Measurements from ENCODE around the gene ZNF469.
A peak's percentile ranks its signal among the peaks of the same experiment; 100 is the strongest.

ZNF469 gene

DNA sequence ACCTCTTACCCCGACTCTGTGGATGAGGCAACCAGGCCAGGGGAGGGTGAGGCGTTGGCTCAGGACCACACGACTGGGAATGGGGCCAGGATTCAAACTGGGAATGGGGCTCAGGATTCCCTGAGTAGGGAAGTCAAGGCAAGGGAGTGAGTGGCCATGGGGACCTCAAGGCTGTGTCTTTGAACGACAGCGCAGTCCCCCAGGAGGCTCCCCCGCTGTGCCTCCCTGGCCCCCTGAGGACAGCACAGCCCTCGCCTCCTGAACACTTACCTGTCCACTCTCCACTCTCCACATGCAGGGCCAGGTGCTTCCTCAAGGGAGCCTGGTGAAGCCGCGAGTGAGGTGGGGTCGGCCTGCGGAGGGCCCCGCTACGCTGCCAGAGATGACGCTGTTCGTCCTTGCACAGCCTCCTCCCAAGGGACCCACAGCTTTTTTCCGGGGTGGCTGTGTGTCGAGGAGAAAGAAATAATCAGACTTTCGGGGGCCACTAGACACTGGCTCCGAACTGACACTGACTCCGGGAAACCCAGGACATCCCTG lies 6.9 kb downstream of the ZNF469 start:
- H3K36me3 Mint-ChIP-seq (ENCODE audit: low read depth), result no peaks in the 10 kb centered on the region
- no peaks in the 10 kb centered on the region for H3K4me1 Mint-ChIP-seq
- H3K27me3 Mint-ChIP-seq (ENCODE audit: low read depth), result peaks cover 41% of the 10 kb centered on the region
- no peak overlapping the region for H3K4me3 Mint-ChIP-seq
- H3K9me3 Mint-ChIP-seq, result no peaks in the 10 kb centered on the region
- TF ChIP-seq, protein P1, sequence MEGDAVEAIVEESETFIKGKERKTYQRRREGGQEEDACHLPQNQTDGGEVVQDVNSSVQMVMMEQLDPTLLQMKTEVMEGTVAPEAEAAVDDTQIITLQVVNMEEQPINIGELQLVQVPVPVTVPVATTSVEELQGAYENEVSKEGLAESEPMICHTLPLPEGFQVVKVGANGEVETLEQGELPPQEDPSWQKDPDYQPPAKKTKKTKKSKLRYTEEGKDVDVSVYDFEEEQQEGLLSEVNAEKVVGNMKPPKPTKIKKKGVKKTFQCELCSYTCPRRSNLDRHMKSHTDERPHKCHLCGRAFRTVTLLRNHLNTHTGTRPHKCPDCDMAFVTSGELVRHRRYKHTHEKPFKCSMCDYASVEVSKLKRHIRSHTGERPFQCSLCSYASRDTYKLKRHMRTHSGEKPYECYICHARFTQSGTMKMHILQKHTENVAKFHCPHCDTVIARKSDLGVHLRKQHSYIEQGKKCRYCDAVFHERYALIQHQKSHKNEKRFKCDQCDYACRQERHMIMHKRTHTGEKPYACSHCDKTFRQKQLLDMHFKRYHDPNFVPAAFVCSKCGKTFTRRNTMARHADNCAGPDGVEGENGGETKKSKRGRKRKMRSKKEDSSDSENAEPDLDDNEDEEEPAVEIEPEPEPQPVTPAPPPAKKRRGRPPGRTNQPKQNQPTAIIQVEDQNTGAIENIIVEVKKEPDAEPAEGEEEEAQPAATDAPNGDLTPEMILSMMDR (IDR thresholded peaks at IDR 0.05; ENCODE audit: unreplicated experiment in 3 of 3), result no peak
- H3K27ac Mint-ChIP-seq, result peak overlapping the region in 1 of 3 experiments; percentile 8

DNA sequence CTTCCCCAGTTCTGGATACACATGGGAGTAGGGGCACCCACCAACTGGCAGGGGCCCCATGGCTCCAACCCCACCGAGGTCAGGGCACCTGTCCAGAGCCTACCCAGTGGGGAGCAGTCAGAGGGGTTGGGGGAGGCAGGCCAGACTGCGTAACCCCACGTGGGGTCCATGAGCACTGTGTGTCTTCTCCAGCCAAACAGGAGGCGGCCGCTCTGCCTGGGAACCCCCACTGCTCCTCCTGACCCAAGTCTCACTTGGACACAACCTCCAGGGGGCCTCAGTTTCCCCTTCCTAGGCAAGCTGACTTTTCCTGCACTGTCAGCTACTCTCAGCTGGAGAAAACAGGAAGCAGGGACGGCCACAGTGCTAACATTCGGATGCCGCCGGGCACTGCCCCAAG lies 7.5 kb downstream of the ZNF469 start:
- Mint-ChIP-seq H3K4me3 (no peak overlapping the region), H3K27ac (no peak overlapping the region), H3K4me1 (no peaks in the 10 kb centered on the region), H3K36me3 (ENCODE audit: low read depth) (no peaks in the 10 kb centered on the region), H3K27me3 (ENCODE audit: low read depth) (peaks cover 39% of the 10 kb centered on the region), H3K9me3 (no peaks in the 10 kb centered on the region)
- TF ChIP-seq, protein P1 (IDR thresholded peaks at IDR 0.05; ENCODE audit: unreplicated experiment in 3 of 3), result no peak

DNA sequence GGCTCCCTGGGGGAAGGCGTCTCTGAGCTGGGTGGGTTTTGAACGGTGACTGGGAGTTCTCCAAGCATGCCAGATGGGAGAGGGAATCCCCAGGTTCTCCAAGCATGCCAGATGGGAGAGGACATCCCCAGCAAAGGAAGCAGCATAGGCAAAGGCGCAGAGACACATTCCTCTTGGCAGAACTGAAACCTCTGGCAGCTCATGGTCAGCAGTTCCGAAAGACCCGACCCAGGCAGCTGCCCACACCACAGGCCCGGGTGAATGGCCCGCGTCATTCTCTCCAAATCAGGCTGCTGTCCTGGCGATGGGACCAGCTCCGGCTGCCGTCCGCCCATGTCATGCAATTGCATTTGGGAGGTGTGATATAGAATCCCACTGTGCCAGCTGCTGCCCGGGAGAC lies 8.0 kb downstream of the ZNF469 start:
- Mint-ChIP-seq H3K27ac (no peak overlapping the region), H3K4me1 (no peaks in the 10 kb centered on the region), H3K4me3 (no peak overlapping the region), H3K9me3 (no peaks in the 10 kb centered on the region), H3K27me3 (ENCODE audit: low read depth) (peaks cover 39% of the 10 kb centered on the region), H3K36me3 (ENCODE audit: low read depth) (no peaks in the 10 kb centered on the region)
- TF ChIP-seq, protein P1 (IDR thresholded peaks at IDR 0.05; ENCODE audit: unreplicated experiment in 3 of 3), result no peak

DNA sequence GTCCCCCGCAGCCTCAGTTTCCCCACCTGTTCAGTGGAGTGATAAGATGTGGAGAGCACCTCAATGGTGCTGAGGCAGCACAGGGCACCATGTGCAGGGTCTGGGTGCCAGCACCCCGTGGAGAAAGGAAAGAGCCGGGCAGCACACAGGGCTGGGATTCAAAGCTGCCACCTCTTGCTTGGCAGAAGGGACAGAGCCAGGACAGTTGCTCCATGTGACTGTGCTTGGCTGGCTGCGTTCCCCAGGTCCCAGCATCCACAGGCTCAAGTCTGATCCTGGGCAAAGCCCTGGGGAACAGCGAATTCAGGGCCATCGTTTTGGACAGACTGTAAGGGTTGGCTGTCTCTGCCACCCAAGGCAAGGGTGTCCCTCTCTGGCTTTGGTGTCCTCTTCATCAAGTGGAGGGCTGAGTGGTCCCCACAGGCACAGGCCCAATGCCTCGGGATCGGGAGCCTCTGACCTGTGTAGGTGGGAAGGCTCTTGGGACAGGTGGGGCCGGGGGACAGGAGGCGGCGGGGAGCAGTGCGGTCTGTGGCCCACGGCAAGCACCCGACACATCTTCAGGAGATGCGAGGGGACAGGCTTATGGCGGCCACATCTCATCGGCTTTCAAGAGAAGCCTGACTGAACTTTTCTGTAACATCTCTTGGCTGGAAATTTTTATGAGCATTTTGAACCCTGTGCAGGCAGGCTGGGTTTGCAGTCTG lies 8.5 kb downstream of the ZNF469 start:
- H3K36me3 Mint-ChIP-seq (ENCODE audit: low read depth), result no peaks in the 10 kb centered on the region
- H3K27me3 Mint-ChIP-seq (ENCODE audit: low read depth), result peaks cover 36% of the 10 kb centered on the region
- H3K27ac Mint-ChIP-seq, result no peak overlapping the region
- no peaks in the 10 kb centered on the region for H3K9me3 Mint-ChIP-seq
- no peak overlapping the region for H3K4me3 Mint-ChIP-seq
- no peaks in the 10 kb centered on the region for H3K4me1 Mint-ChIP-seq
- TF ChIP-seq, protein P1 (IDR thresholded peaks at IDR 0.05; ENCODE audit: unreplicated experiment in 3 of 3), result no peak

DNA sequence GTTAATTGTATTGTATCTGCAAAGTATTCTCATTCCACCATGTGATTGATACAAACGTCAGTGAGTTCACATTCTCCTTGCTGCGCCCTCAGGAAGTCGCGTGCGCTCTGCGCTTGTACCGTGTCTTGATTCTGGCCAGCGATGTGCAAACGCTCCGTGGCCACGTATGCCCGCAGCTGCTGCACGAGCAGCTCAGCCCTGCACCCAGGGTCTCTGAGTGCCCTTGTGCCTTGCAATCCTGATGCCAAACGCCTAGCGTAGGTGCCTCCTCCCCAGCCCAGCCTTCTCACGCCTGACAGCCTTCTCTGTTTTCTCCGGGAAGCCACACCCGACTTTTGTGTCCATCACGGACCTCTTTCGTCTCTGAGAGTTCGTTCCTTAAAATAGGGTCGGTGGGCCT lies 9.4 kb downstream of the ZNF469 start:
- TF ChIP-seq, protein P1 (IDR thresholded peaks at IDR 0.05; ENCODE audit: unreplicated experiment in 3 of 3), result no peak
- Mint-ChIP-seq H3K4me1 (no peaks in the 10 kb centered on the region), H3K36me3 (ENCODE audit: low read depth) (no peaks in the 10 kb centered on the region), H3K27ac (peak overlapping the region in 1 of 3 experiments; percentile 20), H3K4me3 (no peak overlapping the region), H3K9me3 (no peaks in the 10 kb centered on the region), H3K27me3 (ENCODE audit: low read depth) (peaks cover 30% of the 10 kb centered on the region)

DNA sequence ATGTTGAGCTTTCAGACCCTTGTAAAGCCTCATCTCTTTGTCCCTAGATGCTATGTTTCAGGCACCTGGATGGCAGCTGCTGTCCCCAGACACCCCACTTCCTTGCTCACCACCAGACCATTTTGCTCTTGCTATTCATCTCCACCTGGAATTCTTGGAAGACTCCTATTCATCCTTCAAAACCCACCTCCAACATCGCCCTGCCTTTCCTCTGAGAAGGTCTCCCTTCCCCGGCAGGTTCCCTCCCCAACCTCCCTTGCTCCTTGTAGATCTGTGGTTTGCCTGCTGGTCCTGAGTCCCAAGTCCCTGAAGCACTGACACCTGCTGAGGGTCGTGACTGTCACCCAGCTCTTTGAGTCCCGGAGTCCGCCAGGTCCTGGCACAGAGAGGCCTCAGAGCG lies 9.9 kb downstream of the ZNF469 start:
- no peaks in the 10 kb centered on the region for H3K9me3 Mint-ChIP-seq
- TF ChIP-seq, protein P1 (IDR thresholded peaks at IDR 0.05; ENCODE audit: unreplicated experiment in 3 of 3), result no peak
- no peak overlapping the region for H3K4me3 Mint-ChIP-seq
- no peaks in the 10 kb centered on the region for H3K36me3 Mint-ChIP-seq (ENCODE audit: low read depth)
- no peaks in the 10 kb centered on the region for H3K4me1 Mint-ChIP-seq
- peak overlapping the region in 1 of 3 experiments; percentile 20 for H3K27ac Mint-ChIP-seq
- peaks cover 30% of the 10 kb centered on the region for H3K27me3 Mint-ChIP-seq (ENCODE audit: low read depth)
